Measurements from ENCODE around the gene SCIN.
"Not testable (repeated sequence)": the region's sequence is repeated elsewhere in the genome, so short reads cannot be mapped to it uniquely, and the experiment has no call there.

The SCIN gene

GRCh38 chr7:12674053-12674452 lies 103.5 kb downstream of the SCIN start:
- DNase-seq (ENCODE audit: low read depth): no peak
- no peak overlapping the region for H3K4me3 ChIP-seq (ENCODE audit: low read depth, low read length)

- no peak overlapping the region for H3K4me3 ChIP-seq (ENCODE audit: low read depth, low read length)
- peak; percentile 31 for DNase-seq (ENCODE audit: low read depth)
Observed at GRCh38 chr7:12674861-12675260, 104.3 kb downstream of the SCIN start.

DNA sequence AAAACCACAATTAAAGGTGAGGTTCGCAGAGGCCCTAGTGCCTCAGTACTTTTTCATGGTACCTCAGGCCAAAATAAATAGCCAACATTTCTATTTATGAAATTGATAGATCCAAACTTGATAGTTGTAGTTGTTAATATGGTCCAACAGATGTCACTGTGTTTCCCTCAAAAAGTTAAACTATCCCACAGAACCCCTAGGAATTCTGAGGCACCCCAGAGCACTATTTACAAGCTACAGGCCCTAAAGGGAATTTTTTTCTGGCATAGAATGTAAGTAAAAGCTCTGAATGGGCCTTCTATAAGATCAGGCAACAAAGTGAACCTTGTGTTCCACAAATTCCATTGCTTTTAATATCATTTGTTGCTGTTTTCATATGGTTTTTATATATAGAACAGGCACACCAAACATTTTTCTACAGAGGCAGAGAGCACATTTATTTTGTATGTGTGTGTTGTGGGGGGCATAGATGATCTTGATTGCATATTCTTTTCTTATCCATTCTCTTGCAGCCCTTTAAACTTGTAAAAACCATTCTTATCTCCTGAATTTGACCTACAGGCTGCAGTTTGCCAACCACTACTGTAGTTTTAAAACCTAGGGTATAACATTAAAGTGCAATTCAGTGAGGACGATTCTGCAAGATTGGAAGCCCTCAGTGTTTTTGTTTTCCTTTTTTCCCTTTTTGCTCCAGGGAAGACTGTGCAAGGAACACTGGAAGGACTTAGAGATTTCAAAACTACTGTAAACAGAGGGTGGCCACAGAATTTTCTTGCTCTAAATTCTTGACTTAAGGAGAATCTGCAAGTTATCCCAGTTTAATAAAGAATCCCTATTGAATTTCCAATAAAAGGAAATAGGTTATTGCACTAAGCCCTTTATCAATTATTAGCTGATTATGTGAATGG lies 113.4 kb downstream of the SCIN start:
- no peak for DNase-seq (ENCODE audit: low read depth)

DNA sequence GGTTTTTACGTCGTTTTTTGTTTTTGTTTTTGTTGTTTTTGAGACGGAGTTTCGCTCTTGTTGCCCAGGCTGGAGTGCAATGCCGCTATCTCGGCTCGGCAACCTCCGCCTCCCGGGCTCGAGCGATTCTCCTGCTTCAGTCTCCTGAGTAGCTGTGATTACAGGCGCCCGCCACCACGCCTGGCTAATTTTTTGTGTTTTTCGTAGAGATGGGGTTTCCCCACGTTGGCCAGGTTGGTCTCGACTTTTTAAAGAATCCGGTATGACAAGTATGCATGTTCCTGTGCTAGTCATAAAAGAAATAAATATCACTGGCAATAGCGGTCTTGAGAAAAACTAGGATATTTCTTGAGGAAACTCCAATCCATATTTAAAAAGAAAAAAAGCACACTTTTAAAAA lies 114.2 kb downstream of the SCIN start:
- H3K4me3 ChIP-seq (ENCODE audit: low read depth, low read length): no peak overlapping the region
- DNase-seq (ENCODE audit: low read depth): no peak

More for the DNA sequence above, 113.4 kb downstream of the SCIN start:
- H3K4me3 ChIP-seq (ENCODE audit: low read depth, low read length): no peak overlapping the region

DNA sequence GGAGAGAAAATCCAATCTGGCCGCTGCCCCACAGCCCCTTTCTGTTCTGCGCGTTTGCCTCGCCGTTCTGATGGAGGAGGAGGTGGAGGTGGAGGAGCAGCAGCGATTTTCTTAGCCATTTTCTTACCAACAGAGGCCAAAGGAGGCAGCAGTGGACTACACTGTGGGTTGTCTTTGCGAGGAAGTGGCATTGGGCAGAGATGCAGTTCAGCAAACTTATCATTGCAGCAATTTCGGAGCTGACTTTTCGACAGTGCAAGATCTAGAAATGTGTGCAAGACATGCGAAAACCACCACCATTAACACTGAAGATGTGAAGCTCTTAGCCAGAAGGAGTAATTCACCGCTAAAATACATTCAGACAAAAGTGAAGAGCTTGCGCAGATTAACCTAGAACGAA lies 115.0 kb downstream of the SCIN start:
- DNase-seq (ENCODE audit: low read depth): no peak
- no peak overlapping the region for H3K4me3 ChIP-seq (ENCODE audit: low read depth, low read length)

DNA sequence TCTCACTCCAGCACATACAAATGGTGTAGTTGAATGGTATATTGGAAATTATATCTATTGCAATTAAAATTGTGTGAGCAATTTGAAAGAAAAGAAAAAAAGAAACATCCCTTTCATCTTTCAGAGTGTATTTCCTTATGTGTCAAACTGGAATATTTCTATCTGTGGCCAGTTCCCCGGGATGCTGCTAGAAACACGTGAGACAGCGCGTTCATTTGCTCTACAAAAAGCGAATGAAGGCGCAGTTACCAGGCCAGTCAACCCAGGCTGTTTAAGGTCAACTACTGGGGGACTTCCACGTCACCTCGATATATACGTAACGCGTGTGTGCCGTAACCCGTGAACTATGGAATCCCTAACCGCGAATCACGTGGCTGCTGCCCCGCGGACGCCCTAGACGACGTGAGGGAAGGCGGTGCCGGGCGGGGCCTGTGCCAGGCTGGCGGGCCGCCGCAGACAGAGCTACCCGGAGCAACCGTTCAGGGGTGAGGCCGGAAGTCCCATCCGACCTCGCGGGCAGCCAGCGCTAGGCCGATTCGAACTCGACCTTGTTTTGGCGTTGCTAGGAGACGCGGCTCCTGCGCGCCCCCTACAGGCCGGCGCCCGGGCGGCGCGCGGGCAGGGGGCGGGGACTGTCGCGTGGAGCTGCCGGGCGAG lies 115.8 kb downstream of the SCIN start:
- H3K4me3 ChIP-seq (ENCODE audit: low read depth, low read length): peak overlapping the region; percentile 90
- no peak for DNase-seq (ENCODE audit: low read depth)

- peak within 1 kb of the TSS; percentile 90 for H3K4me3 ChIP-seq (ENCODE audit: low read depth, low read length)
- peak; percentile 94 for DNase-seq (ENCODE audit: low read depth)
Observed at GRCh38 chr7:12686891-12687717, 116.6 kb downstream of the SCIN start, which contains the start of gene ARL4A. TSS of gene ARL4A (plus strand) at chr7:12687633. CDS start at chr7:12688255, 622 bp downstream.

DNA sequence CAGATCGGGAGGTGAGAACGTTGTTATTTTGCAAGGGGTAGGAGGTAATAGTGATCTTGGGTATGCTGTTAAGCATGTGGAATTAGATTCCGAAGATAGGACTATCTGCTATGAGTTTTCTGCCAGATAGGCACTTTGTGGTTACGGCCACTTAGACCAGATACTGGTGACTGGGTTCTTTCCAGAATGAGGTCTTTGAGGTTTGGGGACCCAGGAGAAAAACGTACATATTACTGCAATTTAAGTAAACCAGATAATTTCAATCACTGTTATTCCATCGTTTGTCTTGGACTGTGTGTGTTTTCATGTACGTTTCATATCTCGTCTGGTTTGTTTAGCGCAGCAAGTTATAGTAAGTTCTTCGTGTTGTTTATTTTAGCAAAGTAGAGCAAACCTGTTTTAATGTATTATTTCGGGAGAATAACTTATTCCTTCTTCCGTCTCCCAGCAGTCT lies 117.2 kb downstream of the SCIN start:
- H3K4me3 ChIP-seq (ENCODE audit: low read depth, low read length): peak overlapping the region; percentile 90
- no peak for DNase-seq (ENCODE audit: low read depth)

GRCh38 chr7:12688485-12689170 lies 118.1 kb downstream of the SCIN start:
- peak overlapping the region; percentile 90 for H3K4me3 ChIP-seq (ENCODE audit: low read depth, low read length)
- not testable (repeated sequence) for DNase-seq (ENCODE audit: low read depth)

GRCh38 chr7:12689451-12689850 lies 118.9 kb downstream of the SCIN start:
- H3K4me3 ChIP-seq (ENCODE audit: low read depth, low read length): peak overlapping the region; percentile 90
- DNase-seq (ENCODE audit: low read depth): no peak

- peak overlapping the region; percentile 90 for H3K4me3 ChIP-seq (ENCODE audit: low read depth, low read length)
Observed at GRCh38 chr7:12690041-12690878, 119.7 kb downstream of the SCIN start.

GRCh38 chr7:12691388-12691787 lies 120.9 kb downstream of the SCIN start:
- DNase-seq (ENCODE audit: low read depth); H3K4me3 ChIP-seq (ENCODE audit: low read depth, low read length): not testable (repeated sequence)

More at GRCh38 chr7:12690041-12690878, 119.7 kb downstream of the SCIN start:
- no peak for DNase-seq (ENCODE audit: low read depth)

GRCh38 chr7:12692035-12692434 lies 121.5 kb downstream of the SCIN start:
- no peak for DNase-seq (ENCODE audit: low read depth)
- no peak overlapping the region for H3K4me3 ChIP-seq (ENCODE audit: low read depth, low read length)

GRCh38 chr7:12692479-12693259 lies 122.1 kb downstream of the SCIN start:
- DNase-seq (ENCODE audit: low read depth): no peak
- H3K4me3 ChIP-seq (ENCODE audit: low read depth, low read length): no peak overlapping the region

GRCh38 chr7:12694817-12695216 lies 124.3 kb downstream of the SCIN start:
- no peak for DNase-seq (ENCODE audit: low read depth)
- H3K4me3 ChIP-seq (ENCODE audit: low read depth, low read length): no peak overlapping the region

- H3K4me3 ChIP-seq (ENCODE audit: low read depth, low read length): no peak overlapping the region
- DNase-seq (ENCODE audit: low read depth): no peak
Observed at GRCh38 chr7:12695965-12696364, 125.4 kb downstream of the SCIN start.

DNA sequence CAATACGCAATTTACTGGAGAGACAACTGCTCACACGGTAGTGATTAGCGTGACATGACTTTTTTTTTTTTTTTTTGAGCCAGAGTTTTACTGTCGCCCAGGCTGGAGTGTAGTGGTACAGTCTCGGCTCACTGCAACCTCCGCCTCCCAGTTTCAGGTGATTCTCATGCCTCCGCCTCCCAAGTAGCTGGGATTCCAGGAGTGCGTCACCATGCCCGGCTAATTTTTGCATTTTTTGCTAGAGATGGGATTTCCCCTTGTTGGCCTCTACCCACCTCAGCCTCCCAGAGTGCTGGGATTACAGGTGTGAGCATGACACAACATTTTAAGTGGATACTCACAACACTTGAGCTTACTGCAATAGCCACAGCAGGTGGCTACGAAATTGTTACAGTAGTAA lies 128.8 kb downstream of the SCIN start:
- no peak for DNase-seq (ENCODE audit: low read depth)
- H3K4me3 ChIP-seq (ENCODE audit: low read depth, low read length): no peak overlapping the region

- H3K4me3 ChIP-seq (ENCODE audit: low read depth, low read length): no peak overlapping the region
- DNase-seq (ENCODE audit: low read depth): no peak
Observed at GRCh38 chr7:12701433-12701832, 130.9 kb downstream of the SCIN start.
